Measurements from ENCODE around the gene TMEM106C.
A peak's percentile ranks its signal among the peaks of the same experiment; 100 is the strongest.

The TMEM106C gene

GRCh38 chr12:47980779-47981495 lies 17.5 kb downstream of the TMEM106C start:
- Mint-ChIP-seq H3K27ac (no peak overlapping the region), H3K4me1 (ENCODE audit: low read depth) (no peaks in the 10 kb centered on the region), H3K9me3 (ENCODE audit: low read depth) (no peaks in the 10 kb centered on the region)

GRCh38 chr12:47981496-47982260 lies 18.3 kb downstream of the TMEM106C start:
- Mint-ChIP-seq H3K27ac (no peak overlapping the region), H3K9me3 (ENCODE audit: low read depth) (no peaks in the 10 kb centered on the region), H3K4me1 (ENCODE audit: low read depth) (no peaks in the 10 kb centered on the region), H3K36me3 (no peaks in the 10 kb centered on the region), H3K27me3 (peaks cover 3% of the 10 kb centered on the region), H3K4me3 (no peak overlapping the region)

More at GRCh38 chr12:47980779-47981495, 17.5 kb downstream of the TMEM106C start:
- Mint-ChIP-seq H3K36me3 (no peaks in the 10 kb centered on the region), H3K27me3 (peaks cover 3% of the 10 kb centered on the region), H3K4me3 (no peak overlapping the region)

- Mint-ChIP-seq H3K27ac (no peak overlapping the region), H3K9me3 (ENCODE audit: low read depth) (no peaks in the 10 kb centered on the region), H3K4me1 (ENCODE audit: low read depth) (peaks cover 2% of the 10 kb centered on the region), H3K4me3 (no peak overlapping the region), H3K36me3 (no peaks in the 10 kb centered on the region), H3K27me3 (peaks cover 3% of the 10 kb centered on the region)
Observed at GRCh38 chr12:47982311-47982710, 18.9 kb downstream of the TMEM106C start.

DNA sequence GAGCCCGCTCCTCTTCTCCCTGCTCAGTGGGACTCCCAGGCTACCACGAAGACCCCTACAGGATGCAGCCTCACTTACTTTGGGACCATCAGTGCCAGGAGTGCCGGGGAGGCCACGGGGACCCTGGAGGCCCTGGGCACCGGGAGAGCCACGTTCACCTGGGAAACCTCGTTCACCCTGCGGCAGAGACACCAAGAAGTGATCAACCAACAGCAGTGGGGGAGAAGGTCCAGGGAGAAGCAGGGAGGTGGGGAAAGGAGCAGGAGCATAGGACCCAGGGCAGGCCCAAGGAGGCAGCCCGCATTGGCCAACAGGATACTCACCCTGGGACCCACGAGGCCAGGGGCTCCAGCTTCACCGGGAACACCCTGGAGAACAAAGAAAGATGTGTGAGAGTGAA lies 19.4 kb downstream of the TMEM106C start:
- no peaks in the 10 kb centered on the region for H3K9me3 Mint-ChIP-seq (ENCODE audit: low read depth)
- H3K4me3 Mint-ChIP-seq, result no peak overlapping the region
- peaks cover 2% of the 10 kb centered on the region for H3K4me1 Mint-ChIP-seq (ENCODE audit: low read depth)
- no peak overlapping the region for H3K27ac Mint-ChIP-seq
- no peaks in the 10 kb centered on the region for H3K36me3 Mint-ChIP-seq
- H3K27me3 Mint-ChIP-seq, result peaks cover 4% of the 10 kb centered on the region

DNA sequence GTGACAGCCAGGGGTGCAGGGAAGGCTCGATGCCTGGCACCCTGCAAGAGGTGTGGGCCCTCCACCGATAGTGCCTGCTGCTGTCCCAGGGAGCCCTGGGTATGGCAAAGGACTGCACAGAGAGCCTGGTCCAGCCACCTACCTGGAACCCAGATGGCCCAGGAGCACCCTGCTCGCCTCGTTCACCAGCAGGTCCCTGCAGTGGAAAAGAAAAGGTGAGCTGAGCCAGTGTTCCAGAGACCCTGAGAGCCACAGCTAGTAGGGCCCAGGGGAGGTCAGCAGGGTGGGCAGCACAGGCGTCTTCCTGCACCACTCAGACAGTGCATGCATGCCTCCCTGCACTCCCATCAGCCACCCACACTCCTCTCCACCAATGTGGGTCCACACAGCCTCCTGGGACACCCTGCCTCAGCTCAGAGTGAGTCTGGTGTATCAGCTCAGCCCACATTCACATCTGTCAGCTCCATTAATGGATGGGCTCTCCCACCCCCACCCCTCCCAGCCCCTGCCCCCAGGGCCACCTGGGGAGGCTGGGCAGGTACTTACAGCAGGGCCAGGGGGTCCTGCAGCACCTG lies 20.2 kb downstream of the TMEM106C start:
- Mint-ChIP-seq H3K4me3 (no peak overlapping the region), H3K9me3 (ENCODE audit: low read depth) (no peaks in the 10 kb centered on the region), H3K27ac (no peak overlapping the region), H3K27me3 (peaks cover 4% of the 10 kb centered on the region), H3K36me3 (no peaks in the 10 kb centered on the region), H3K4me1 (ENCODE audit: low read depth) (peaks cover 2% of the 10 kb centered on the region)

GRCh38 chr12:47984331-47984801 lies 21.0 kb downstream of the TMEM106C start:
- peaks cover 4% of the 10 kb centered on the region for H3K27me3 Mint-ChIP-seq
- no peaks in the 10 kb centered on the region for H3K9me3 Mint-ChIP-seq (ENCODE audit: low read depth)
- H3K36me3 Mint-ChIP-seq, result no peaks in the 10 kb centered on the region
- H3K4me1 Mint-ChIP-seq (ENCODE audit: low read depth), result peaks cover 6% of the 10 kb centered on the region
- H3K4me3 Mint-ChIP-seq, result no peak overlapping the region
- H3K27ac Mint-ChIP-seq, result no peak overlapping the region

DNA sequence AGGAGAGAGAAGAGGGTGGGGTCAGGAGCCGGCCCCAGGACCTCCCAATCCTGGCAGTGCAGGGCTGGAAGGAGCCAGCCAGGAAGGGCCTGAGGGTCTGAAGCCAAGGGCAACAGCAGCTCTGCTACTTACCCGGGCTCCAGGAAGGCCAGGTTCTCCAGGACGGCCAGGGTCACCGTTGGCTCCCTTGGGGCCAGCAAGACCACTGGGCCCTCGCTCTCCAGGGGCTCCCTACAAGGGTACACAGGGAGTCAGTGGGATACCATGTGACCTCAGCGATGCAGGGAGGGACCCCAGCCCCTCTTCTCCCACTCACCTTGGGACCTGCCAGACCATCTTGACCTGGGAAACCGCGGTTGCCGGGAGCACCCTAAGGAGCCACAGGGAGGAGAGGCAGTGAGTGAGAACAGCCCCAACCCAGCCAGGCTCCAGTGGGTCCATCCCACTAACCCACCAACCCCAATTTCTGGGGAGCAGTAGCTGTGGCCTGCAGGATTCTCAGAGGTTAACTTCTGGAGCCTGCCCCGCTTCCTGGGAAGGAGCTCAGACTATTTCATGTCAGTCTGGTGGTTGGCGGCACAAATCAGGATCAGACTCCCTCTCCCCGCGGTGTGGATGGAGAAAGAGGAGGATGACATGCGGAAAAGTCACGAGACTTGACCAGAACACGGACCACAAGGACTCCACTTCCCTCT lies 22.3 kb downstream of the TMEM106C start:
- H3K27ac Mint-ChIP-seq, result no peak overlapping the region

GRCh38 chr12:47986291-47986660 lies 22.9 kb downstream of the TMEM106C start:
- H3K36me3 Mint-ChIP-seq, result no peaks in the 10 kb centered on the region
- peaks cover 4% of the 10 kb centered on the region for H3K27me3 Mint-ChIP-seq
- no peaks in the 10 kb centered on the region for H3K9me3 Mint-ChIP-seq (ENCODE audit: low read depth)
- peaks cover 24% of the 10 kb centered on the region for H3K4me1 Mint-ChIP-seq (ENCODE audit: low read depth)
- no peak overlapping the region for H3K4me3 Mint-ChIP-seq
- H3K27ac Mint-ChIP-seq, result no peak overlapping the region

More for the DNA sequence above, 22.3 kb downstream of the TMEM106C start:
- Mint-ChIP-seq H3K27me3 (peaks cover 4% of the 10 kb centered on the region), H3K9me3 (ENCODE audit: low read depth) (no peaks in the 10 kb centered on the region), H3K36me3 (no peaks in the 10 kb centered on the region), H3K4me3 (no peak overlapping the region), H3K4me1 (ENCODE audit: low read depth) (peaks cover 20% of the 10 kb centered on the region)

- Mint-ChIP-seq H3K27me3 (peaks cover 4% of the 10 kb centered on the region), H3K4me1 (ENCODE audit: low read depth) (peaks cover 26% of the 10 kb centered on the region), H3K4me3 (no peak overlapping the region), H3K9me3 (ENCODE audit: low read depth) (no peaks in the 10 kb centered on the region), H3K27ac (no peak overlapping the region), H3K36me3 (no peaks in the 10 kb centered on the region)
Observed at GRCh38 chr12:47986832-47987231, 23.4 kb downstream of the TMEM106C start.

DNA sequence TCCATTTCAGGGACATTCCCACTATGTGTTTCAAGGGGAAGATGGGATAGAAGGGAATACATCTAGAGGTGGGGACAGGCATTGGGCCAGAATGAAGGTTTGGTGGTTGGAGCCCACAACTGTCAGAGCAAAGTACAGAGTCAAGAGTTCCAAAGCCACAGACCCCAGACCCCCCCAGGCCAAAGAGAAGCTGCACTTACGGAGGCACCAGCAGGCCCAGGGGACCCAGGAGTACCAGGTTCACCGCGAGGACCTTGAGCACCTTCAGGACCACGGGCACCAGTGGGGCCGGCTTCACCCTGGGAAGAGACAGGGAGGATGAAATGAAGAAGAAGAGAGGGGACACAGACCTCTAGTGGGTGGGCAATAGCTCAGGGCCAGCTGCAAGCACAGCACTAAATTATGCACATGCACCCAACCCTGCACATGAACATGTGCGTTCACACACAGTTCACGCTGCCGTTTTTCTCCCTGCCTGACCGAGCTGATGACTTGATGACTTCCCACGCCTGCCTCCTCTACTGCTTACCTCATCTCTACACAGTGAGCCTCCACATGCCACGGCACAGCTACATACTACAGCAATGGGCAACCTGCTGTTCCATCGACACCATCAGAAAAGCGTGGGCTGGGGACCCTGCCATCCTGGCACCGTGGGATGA lies 24.1 kb downstream of the TMEM106C start:
- Mint-ChIP-seq H3K27me3 (peaks cover 4% of the 10 kb centered on the region), H3K36me3 (no peaks in the 10 kb centered on the region), H3K9me3 (ENCODE audit: low read depth) (no peaks in the 10 kb centered on the region), H3K4me3 (no peak overlapping the region), H3K4me1 (ENCODE audit: low read depth) (peaks cover 26% of the 10 kb centered on the region), H3K27ac (no peak overlapping the region)

GRCh38 chr12:47988073-47989022 lies 25.0 kb downstream of the TMEM106C start:
- no peaks in the 10 kb centered on the region for H3K9me3 Mint-ChIP-seq (ENCODE audit: low read depth)
- H3K27me3 Mint-ChIP-seq, result peaks cover 4% of the 10 kb centered on the region
- no peak overlapping the region for H3K4me3 Mint-ChIP-seq
- no peak overlapping the region for H3K27ac Mint-ChIP-seq
- H3K4me1 Mint-ChIP-seq (ENCODE audit: low read depth), result peaks cover 26% of the 10 kb centered on the region
- no peaks in the 10 kb centered on the region for H3K36me3 Mint-ChIP-seq

DNA sequence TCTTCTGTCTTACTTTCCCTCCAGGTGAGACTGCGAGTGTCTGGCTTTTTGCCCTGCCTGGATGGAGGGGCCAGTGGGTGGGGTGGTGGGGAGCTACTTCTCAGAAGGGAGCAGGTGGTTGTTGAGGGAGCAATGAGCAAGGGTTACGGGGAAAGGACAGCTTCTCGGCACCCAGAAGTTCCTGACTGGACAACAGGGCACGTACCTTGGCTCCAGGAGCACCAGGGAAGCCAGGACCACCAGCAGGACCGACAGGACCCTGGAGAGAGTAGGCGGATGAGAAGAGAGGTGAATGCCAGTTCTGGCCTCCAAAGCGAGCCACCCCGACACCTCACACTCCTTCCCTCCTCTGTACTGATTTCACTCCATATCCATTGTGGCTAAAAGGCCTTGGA lies 25.6 kb downstream of the TMEM106C start:
- Mint-ChIP-seq H3K36me3 (no peaks in the 10 kb centered on the region), H3K27ac (no peak overlapping the region), H3K4me3 (no peak overlapping the region), H3K27me3 (peaks cover 7% of the 10 kb centered on the region), H3K9me3 (ENCODE audit: low read depth) (no peaks in the 10 kb centered on the region), H3K4me1 (ENCODE audit: low read depth) (peaks cover 26% of the 10 kb centered on the region)

DNA sequence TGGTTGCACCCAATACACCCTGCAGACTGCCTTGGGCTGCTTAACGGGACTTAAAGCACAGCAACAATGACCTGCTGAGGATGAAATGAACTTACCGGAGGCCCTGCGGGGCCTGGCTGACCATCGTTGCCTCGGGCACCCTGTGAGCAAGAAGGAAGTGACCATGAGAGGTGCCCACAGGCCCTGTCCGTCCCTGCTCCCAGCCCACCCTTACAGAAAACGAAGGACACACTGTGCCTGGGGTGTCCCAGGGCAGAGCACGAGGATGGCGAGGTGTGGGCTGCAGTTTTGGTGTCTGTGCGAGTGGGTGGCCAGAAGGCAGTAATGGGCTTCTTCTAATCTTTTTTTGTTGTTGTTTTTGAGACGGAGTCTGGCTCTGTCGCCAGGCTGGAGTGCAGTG lies 26.3 kb downstream of the TMEM106C start:
- peak overlapping the region; percentile 46 for H3K27ac Mint-ChIP-seq
- no peak overlapping the region for H3K4me3 Mint-ChIP-seq

More for the DNA sequence above, 26.3 kb downstream of the TMEM106C start:
- peaks cover 26% of the 10 kb centered on the region for H3K4me1 Mint-ChIP-seq (ENCODE audit: low read depth)
- H3K36me3 Mint-ChIP-seq, result no peaks in the 10 kb centered on the region
- H3K9me3 Mint-ChIP-seq (ENCODE audit: low read depth), result no peaks in the 10 kb centered on the region
- peaks cover 9% of the 10 kb centered on the region for H3K27me3 Mint-ChIP-seq

All from activated naive CD8-positive, alpha-beta T cell (primary cell).